Measurements from ENCODE around the gene POLD2.

- TF ChIP-seq CTCF (IDR thresholded peaks at IDR 0.05) (no peak), POLR2A (IDR thresholded peaks at IDR 0.05) (no peak)
Measured at GRCh38 chr7:44079331-44080021, 43.9 kb downstream of the POLD2 start.
